Measurements from ENCODE around the gene PFDN4. TPM values are rescaled to one million over a fixed set of nuclear protein-coding genes. Genes with fewer than 3 reads are reported as not detected.

PFDN4 gene
- polyA plus RNA-seq, 6 donors from 2014 or later: 39.2 to 66.3 (median 61.9) TPM

- H3K9me3 Mint-ChIP-seq: no peaks in the 10 kb centered on the region
- H3K27ac Mint-ChIP-seq: no peak overlapping the region
- H3K27me3 Mint-ChIP-seq: peaks cover 39 to 49% (median 46%) of the 10 kb centered on the region in 3 donors
- ATAC-seq (ENCODE audit: low read depth in 2 of 2): no peak
- no peak for DNase-seq
- no peak overlapping the region for H3K4me3 Mint-ChIP-seq
- peaks cover 0 to under 1% (median under 1%) of the 10 kb centered on the region in 3 donors for H3K4me1 Mint-ChIP-seq
- H3K36me3 Mint-ChIP-seq: no peaks in the 10 kb centered on the region
Observed at GRCh38 chr20:54179946-54180345, 27.9 kb upstream of the PFDN4 start.

GRCh38 chr20:54180931-54181330, 27.0 kb upstream of the PFDN4 start:
- no peaks in the 10 kb centered on the region for H3K9me3 Mint-ChIP-seq

GRCh38 chr20:54184071-54184470, 23.8 kb upstream of the PFDN4 start:
- H3K9me3 Mint-ChIP-seq: no peaks in the 10 kb centered on the region
- H3K27ac Mint-ChIP-seq: no peak overlapping the region
- no peak overlapping the region for H3K4me3 Mint-ChIP-seq
- ATAC-seq (ENCODE audit: low read depth in 2 of 2) (no peak), DNase-seq (no peak)
- peaks cover 28 to 51% (median 41%) of the 10 kb centered on the region in 3 donors for H3K27me3 Mint-ChIP-seq
- H3K36me3 Mint-ChIP-seq: no peaks in the 10 kb centered on the region
- H3K4me1 Mint-ChIP-seq: no peaks in the 10 kb centered on the region

More at GRCh38 chr20:54180931-54181330, 27.0 kb upstream of the PFDN4 start:
- no peaks in the 10 kb centered on the region for H3K36me3 Mint-ChIP-seq
- H3K27ac Mint-ChIP-seq: no peak overlapping the region
- ATAC-seq (ENCODE audit: low read depth in 2 of 2) (no peak), DNase-seq (no peak)
- no peaks in the 10 kb centered on the region for H3K4me1 Mint-ChIP-seq
- H3K27me3 Mint-ChIP-seq: peaks cover 37 to 50% (median 50%) of the 10 kb centered on the region in 3 donors
- no peak overlapping the region for H3K4me3 Mint-ChIP-seq

- DNase-seq: no peak
- Mint-ChIP-seq H3K27ac (no peak overlapping the region), H3K36me3 (no peaks in the 10 kb centered on the region), H3K4me1 (no peaks in the 10 kb centered on the region), H3K9me3 (no peaks in the 10 kb centered on the region), H3K27me3 (peaks cover 28 to 50% (median 41%) of the 10 kb centered on the region in 3 donors), H3K4me3 (no peak overlapping the region)
- ATAC-seq (ENCODE audit: low read depth in 2 of 2): no peak
Observed at GRCh38 chr20:54184904-54185626, 22.8 kb upstream of the PFDN4 start.

- H3K36me3 Mint-ChIP-seq: no peaks in the 10 kb centered on the region
- no peaks in the 10 kb centered on the region for H3K4me1 Mint-ChIP-seq
- H3K27me3 Mint-ChIP-seq: peaks cover 20 to 39% (median 22%) of the 10 kb centered on the region in 3 donors
- H3K9me3 Mint-ChIP-seq: no peaks in the 10 kb centered on the region
- H3K27ac Mint-ChIP-seq: no peak overlapping the region
- no peak overlapping the region for H3K4me3 Mint-ChIP-seq
- ATAC-seq (ENCODE audit: low read depth in 2 of 2) (no peak), DNase-seq (no peak)
Observed at GRCh38 chr20:54188132-54188849, 19.6 kb upstream of the PFDN4 start.

- no peaks in the 10 kb centered on the region for H3K9me3 Mint-ChIP-seq
- H3K4me3 Mint-ChIP-seq: no peak overlapping the region
- H3K4me1 Mint-ChIP-seq: no peaks in the 10 kb centered on the region
Observed at GRCh38 chr20:54189630-54190029, 18.3 kb upstream of the PFDN4 start.

GRCh38 chr20:54190217-54190616, 17.7 kb upstream of the PFDN4 start:
- Mint-ChIP-seq H3K4me3 (no peak overlapping the region), H3K9me3 (no peaks in the 10 kb centered on the region), H3K27ac (no peak overlapping the region), H3K27me3 (peaks cover 6 to 34% (median 16%) of the 10 kb centered on the region in 3 donors), H3K36me3 (no peaks in the 10 kb centered on the region), H3K4me1 (no peaks in the 10 kb centered on the region)
- no peak for ATAC-seq (ENCODE audit: low read depth in 2 of 2)
- DNase-seq: no peak

More at GRCh38 chr20:54189630-54190029, 18.3 kb upstream of the PFDN4 start:
- Mint-ChIP-seq H3K36me3 (no peaks in the 10 kb centered on the region), H3K27ac (no peak overlapping the region), H3K27me3 (peaks cover 12 to 34% (median 16%) of the 10 kb centered on the region in 3 donors)
- ATAC-seq (ENCODE audit: low read depth in 2 of 2): no peak
- no peak for DNase-seq

GRCh38 chr20:54193817-54194216, 14.1 kb upstream of the PFDN4 start:
- Mint-ChIP-seq H3K27me3 (peaks cover 8 to 26% (median 9%) of the 10 kb centered on the region in 3 donors), H3K9me3 (no peaks in the 10 kb centered on the region), H3K36me3 (no peaks in the 10 kb centered on the region), H3K4me1 (no peaks in the 10 kb centered on the region), H3K4me3 (no peak overlapping the region), H3K27ac (no peak overlapping the region)
- ATAC-seq (ENCODE audit: low read depth in 2 of 2) (no peak), DNase-seq (no peak)

- ATAC-seq (ENCODE audit: low read depth in 2 of 2) (no peak), DNase-seq (no peak)
- peaks cover 0 to 3% (median 0%) of the 10 kb centered on the region in 3 donors for H3K4me1 Mint-ChIP-seq
- peaks cover 8 to 26% (median 9%) of the 10 kb centered on the region in 3 donors for H3K27me3 Mint-ChIP-seq
- no peaks in the 10 kb centered on the region for H3K36me3 Mint-ChIP-seq
- H3K27ac Mint-ChIP-seq: no peak overlapping the region
- no peaks in the 10 kb centered on the region for H3K9me3 Mint-ChIP-seq
- no peak overlapping the region for H3K4me3 Mint-ChIP-seq
Observed at GRCh38 chr20:54194724-54195438, 13.0 kb upstream of the PFDN4 start.

GRCh38 chr20:54195483-54196472, 12.1 kb upstream of the PFDN4 start:
- Mint-ChIP-seq H3K4me3 (no peak overlapping the region), H3K9me3 (no peaks in the 10 kb centered on the region), H3K27me3 (peaks cover 8 to 26% (median 9%) of the 10 kb centered on the region in 3 donors), H3K27ac (no peak overlapping the region), H3K4me1 (peaks cover 0 to 3% (median 0%) of the 10 kb centered on the region in 3 donors), H3K36me3 (no peaks in the 10 kb centered on the region)
- no peak for ATAC-seq (ENCODE audit: low read depth in 2 of 2)
- DNase-seq: no peak

- DNase-seq (no peak), ATAC-seq (ENCODE audit: low read depth in 2 of 2) (no peak)
- no peaks in the 10 kb centered on the region for H3K36me3 Mint-ChIP-seq
- H3K9me3 Mint-ChIP-seq: no peaks in the 10 kb centered on the region
- H3K4me1 Mint-ChIP-seq: peaks cover 0 to 3% (median 0%) of the 10 kb centered on the region in 3 donors
- H3K27me3 Mint-ChIP-seq: peaks cover 6 to 24% (median 14%) of the 10 kb centered on the region in 3 donors
- no peak overlapping the region for H3K4me3 Mint-ChIP-seq
- H3K27ac Mint-ChIP-seq: no peak overlapping the region
Observed at GRCh38 chr20:54197621-54198604, 10.0 kb upstream of the PFDN4 start.

GRCh38 chr20:54199283-54199682, 8.6 kb upstream of the PFDN4 start:
- DNase-seq: no peak
- Mint-ChIP-seq H3K4me1 (peaks cover 0 to 3% (median 0%) of the 10 kb centered on the region in 3 donors), H3K27me3 (peaks cover 0 to 22% (median 15%) of the 10 kb centered on the region in 3 donors), H3K9me3 (no peaks in the 10 kb centered on the region), H3K4me3 (no peak overlapping the region), H3K36me3 (no peaks in the 10 kb centered on the region), H3K27ac (no peak overlapping the region)
- ATAC-seq (ENCODE audit: low read depth in 2 of 2): no peak

Measured in naive B cell (primary cell).